Measurements from ENCODE around the gene FNDC3B. TPM values are rescaled to one million over a fixed set of nuclear protein-coding genes. Genes with fewer than 3 reads are reported as not detected.
"Not testable (repeated sequence)": the region's sequence is repeated elsewhere in the genome, so short reads cannot be mapped to it uniquely, and the experiment has no call there.

The FNDC3B gene
- total RNA-seq, 1 donor from 2014 or later: 171 TPM

DNA sequence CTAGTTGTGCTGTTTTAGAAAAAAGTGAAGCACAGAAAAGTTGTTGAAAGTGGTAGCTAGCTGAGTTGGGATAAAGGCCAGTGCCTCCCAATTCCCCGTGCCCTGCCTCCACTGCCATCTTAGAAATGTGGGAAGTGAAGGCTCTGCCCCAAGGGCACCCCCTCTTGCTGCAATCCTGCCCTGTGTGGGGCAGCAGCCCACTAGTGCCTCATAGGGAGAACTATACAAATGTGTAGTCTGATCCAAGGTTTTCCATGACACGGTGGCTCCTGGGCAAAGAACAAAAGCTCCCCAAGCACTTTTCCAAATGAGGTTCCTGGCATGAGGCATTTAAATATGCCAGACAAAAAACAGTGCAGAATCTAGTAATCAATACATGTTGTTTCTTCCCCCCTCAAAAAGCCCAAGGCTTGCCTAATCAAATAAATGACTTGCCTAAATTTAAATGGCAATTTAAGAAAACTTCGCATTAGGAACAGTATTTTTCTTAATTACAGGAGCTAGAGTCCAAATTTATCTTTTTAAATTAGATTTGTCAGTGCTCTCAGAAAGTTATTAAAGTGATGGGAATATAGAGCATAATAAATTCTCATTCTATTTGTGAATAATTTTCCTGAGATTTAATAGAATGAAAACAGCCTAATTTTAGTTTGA lies 325.1 kb downstream of the FNDC3B start:
- intact Hi-C loops (cut with DNase I): no loop called here
- DNase-seq (ENCODE audit: low spot score) (no peak), ATAC-seq (no peak)

DNA sequence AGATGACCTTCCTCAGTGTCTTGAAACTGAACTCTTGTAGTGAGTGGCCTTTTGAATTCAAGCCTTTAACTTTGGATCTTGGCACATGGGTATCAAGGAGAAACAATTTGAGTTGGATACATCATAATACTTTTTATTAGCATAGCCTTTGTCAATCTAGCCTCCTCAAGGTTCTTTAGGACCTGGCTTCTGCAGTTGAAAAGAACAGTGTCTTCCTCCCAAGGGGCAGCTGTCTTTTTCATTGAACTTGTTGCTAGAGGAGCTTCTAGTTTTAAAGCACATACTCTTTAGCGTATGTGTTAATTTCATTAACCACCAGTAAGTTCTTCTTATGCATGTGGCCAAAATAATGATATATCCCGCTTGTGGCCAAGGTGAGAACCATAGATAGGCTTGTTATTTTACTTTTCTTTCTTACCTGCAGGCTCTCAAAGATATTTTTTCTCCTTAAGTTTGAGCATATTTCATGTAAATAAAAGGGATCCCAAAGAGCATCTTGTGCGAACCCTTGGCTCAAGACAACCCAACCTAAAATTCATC lies 325.7 kb downstream of the FNDC3B start:
- DNase-seq (ENCODE audit: low spot score): no peak
- ATAC-seq: no peak
- intact Hi-C loops (cut with DNase I): no loop called here

DNA sequence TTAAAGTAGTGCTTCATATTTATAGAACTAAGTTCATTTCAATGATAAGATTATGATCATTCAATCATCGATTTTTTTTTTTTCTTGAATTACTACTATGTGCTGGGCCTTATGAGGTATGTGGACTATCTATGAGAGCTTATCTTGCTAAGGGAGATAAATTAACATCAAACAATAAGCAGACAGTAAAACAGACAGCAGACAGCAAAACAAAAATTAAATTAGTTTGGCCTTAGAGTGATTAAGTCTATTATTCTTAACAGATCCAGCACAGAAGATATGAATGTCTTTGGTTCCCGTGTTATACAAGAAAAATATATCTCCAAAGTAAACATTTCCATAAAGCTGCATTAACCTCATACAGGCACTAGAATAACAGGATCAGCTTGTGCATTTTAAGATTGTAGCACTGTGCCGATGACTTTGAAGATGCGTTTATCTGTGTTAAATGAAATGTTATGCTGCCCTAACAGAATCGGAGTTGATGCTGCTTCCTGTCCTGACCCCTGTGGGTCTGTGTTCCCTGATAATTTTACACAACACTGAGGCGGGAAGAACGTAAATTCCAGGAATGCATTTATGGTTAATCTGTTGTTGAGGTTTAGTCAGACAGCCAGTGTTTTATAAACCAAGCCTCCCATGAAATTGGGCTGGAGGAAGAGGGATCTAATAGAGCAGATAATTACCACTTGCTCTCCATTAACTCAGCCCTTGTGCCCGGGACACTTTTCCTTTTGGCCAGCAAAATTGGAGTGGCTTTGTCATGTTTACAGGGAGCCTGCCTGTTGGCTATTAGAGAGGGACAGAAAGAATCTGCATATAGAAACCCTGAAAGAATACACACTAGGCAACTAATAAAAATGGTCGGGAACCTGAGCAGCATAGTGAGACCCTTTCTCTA lies 328.1 kb downstream of the FNDC3B start:
- no peak for DNase-seq (ENCODE audit: low spot score)

DNA sequence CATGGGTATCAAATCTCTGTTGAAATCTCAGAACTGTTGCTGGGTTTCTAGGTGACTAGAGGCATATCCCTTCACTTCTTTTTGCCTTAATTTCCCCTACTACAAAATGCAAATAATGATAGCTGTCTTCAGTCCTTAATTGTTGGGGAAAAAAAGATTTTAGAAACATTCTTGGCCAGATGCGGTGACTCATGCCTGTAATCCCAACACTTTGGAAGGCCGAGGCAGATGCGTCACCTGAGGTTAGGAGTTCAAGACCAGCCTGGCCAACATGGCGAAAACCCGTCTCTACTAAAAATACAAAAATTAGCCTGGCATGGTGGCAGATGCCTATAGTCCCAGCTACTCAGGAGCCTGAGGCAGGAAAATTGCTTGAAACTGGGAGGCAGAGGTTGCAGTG lies 329.2 kb downstream of the FNDC3B start:
- intact Hi-C loops (cut with DNase I); ATAC-seq; DNase-seq (ENCODE audit: low spot score): not testable (repeated sequence)

More for the DNA sequence above, 328.1 kb downstream of the FNDC3B start:
- intact Hi-C loops (cut with DNase I): no loop called here
- ATAC-seq: no peak

DNA sequence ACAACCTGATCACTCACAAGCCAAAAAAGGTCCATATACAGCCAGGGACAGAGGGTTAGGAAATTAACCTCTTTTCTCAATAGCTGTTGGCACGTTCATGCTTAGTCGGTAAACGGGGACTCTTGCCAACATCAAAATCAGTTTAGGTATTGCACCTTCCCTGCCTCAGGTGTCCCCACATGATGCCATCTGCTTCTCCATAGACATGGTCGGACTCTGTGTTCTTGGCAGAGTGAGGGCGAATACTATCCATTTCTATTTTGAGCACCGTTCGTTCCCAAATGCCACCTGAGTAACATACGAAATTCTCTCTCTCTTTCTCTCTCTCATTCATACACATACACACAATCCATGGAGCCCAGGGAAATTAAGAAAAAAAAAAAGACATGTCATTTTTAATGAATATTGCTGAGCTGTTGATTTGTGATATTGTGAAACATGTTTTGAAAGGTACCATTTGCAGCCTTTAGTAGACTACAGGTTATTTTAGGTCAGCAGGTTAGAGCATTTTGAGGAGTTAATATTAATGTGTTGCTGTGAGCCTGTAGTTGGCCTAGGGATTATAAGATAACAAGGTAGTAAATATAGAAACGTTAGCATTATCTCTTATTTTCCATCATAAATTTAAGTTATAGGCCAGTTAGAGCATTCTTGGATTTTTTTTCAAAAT lies 330.3 kb downstream of the FNDC3B start:
- ATAC-seq: no peak
- intact Hi-C loops (cut with DNase I): no loop called here

DNA sequence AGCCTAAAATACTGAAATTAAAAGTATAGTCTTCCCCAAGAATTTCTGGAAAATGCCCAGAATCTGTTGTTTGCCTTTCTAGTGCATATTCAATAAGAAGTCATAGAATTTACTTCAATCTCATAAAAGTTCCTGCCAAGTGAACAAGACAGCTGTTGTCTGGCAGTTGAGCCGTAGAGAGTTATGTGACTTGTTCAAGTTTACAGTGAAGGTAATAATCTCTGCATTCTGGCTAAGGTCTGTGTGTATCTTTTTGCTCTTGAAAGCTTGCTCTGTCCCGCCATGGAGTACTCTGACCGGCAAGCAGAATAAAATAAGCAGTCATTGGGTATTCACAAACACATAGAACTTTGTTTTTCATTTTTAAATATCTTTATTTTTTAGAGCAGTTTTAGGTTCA lies 331.0 kb downstream of the FNDC3B start:
- no peak for ATAC-seq
- intact Hi-C loops (cut with DNase I): no loop called here
- no peak for DNase-seq (ENCODE audit: low spot score)

More for the DNA sequence above, 330.3 kb downstream of the FNDC3B start:
- DNase-seq (ENCODE audit: low spot score): no peak

DNA sequence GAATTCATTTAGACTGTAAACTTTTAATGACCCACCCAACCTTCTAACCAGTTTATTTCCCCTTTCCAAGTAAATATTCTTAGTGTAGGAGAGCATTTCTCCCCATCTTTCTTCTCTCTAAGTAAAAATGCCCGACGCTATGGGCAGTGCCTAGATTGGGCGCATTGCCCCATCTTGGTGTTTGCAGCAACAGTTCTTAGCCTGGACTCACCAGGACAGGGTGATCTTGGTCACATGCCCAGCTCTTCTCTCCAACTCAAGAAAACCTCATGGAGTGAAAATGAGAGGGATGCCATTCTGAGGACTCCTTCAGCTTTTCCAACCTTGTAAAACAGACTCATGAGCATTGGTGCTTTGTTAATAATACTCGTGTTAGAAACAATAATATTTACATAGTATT lies 332.2 kb downstream of the FNDC3B start:
- DNase-seq (ENCODE audit: low spot score) (no peak), ATAC-seq (no peak)
- intact Hi-C loops (cut with DNase I): no loop called here

DNA sequence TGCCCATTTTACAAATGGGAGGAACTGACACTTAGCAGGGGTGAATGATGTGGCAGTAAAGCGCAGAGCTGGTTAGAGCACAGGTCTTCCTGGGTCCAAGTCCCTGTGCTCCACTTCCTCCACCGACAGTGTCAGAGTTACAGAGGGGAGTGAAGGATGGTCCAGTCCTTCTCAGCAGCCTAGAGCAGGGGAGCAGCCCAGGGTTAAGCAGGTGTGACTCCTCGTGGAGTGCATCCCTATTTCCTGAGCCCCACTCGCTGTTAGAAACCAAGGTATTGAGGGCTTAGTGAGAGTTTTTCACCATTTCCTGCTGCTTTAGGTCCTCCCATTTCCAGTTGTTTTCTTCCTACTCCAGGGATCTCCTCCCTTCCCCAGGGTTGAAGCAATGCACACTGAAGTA lies 333.5 kb downstream of the FNDC3B start:
- ATAC-seq: no peak
- intact Hi-C loops (cut with DNase I): no loop called here
- DNase-seq (ENCODE audit: low spot score): no peak

DNA sequence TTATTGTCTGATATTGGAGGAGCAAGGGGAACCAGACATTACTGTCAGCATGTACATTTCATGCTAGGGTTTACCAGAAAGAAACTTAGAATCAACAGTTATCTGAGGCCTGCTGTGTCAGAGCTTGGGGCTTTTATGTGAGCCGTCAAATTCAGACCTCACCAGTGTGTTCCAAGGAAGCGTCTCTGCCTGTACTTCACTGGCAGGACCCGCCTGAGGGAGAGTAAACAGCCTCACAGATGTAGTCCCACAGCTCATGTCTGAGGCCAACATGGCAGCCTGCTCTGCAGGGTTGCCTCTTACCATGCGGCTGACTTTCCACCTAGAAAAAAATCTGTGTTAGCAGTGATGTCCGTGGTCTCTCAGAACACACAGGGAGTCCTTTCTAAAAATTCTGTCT lies 334.5 kb downstream of the FNDC3B start:
- intact Hi-C loops (cut with DNase I): no loop called here
- ATAC-seq (no peak), DNase-seq (ENCODE audit: low spot score) (no peak)

DNA sequence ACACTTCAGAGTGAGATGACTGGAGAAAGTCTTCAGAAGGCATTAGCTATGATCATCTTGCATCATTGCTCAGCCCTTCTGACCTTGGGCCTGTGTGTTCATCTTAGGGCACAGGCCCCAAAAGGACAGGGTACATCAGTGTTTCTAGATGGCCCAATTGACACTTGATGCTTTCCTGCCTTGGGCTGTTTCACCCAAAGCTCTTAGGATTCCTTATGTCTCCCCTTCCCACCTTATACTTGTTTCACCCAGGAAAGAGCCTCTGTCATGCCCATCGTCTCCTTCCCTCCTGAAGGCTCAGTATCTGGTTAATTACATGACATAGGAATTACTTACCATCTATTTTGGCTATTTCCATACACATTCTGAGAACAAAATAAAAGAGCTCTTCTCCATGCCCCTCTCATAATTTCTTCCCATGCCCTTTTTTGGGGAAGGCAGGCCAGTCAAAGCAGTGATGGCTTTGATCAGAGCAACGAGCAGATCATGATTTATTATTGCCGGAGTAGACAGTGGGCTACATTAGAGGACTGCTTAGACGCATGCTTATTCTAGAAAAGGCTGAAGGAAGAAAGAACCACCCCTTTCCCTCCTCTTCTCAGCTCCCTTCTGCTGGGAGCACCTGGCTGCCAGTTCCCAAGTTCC lies 335.9 kb downstream of the FNDC3B start:
- ATAC-seq (no peak), DNase-seq (ENCODE audit: low spot score) (no peak)
- intact Hi-C loops (cut with DNase I): no loop called here

DNA sequence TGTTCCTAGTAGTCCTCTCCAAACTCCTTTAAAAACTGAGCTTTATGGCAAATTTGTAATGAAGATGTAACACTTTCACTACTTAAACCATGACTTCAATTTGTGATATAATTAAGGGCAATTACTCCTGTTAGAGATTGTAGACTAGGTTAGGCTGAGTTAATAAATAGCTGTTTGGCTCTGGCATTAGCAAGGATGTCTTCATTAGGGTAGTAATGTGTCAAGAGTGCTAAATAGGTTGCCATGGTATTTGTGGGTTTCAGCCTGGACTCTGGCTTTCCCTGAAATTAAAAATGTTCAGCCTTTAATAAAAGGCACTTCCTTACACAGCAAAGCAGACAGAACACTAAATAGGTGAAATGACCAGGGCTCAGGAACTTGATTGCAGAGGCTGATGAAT lies 337.0 kb downstream of the FNDC3B start:
- ATAC-seq: no peak
- no peak for DNase-seq (ENCODE audit: low spot score)
- intact Hi-C loops (cut with DNase I): no loop called here

DNA sequence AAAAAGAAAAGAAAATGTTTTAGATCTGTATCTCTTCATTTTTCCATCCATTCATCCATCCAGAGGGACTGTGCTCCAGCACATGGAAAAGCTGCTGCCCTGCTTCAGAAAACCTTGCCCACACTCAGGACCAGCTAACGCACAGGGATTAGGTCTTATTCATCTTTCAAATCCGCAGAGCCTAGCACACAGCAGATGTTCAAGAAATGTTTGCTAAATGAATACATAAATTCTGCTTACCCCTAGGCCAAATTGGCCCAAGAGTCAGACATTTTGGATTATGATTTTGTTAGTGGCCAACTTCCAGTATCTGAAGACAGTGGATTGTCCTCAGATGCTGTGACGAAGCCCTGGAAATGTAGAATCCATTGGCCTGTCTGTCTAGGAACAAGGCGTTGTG lies 337.5 kb downstream of the FNDC3B start:
- intact Hi-C loops (cut with DNase I): no loop called here

DNA sequence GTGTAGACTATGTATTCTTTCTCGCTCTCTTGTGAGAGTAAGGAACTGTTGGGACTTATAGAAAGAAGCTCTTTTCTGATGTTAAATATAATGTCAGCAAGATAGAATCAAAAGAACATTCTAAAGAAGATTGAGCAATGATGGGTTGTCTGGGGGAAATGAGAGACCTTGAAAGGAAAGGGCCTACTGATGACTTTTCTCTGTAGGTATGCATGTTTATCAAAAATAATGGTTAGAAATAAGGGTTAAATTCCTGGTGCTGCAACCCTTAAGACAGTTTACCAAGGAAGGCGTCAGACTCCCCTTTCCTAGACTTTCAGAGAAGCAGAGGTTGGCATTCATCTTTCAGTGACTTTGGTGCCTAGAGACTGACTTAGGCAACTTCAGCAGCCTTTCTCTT lies 339.1 kb downstream of the FNDC3B start:
- intact Hi-C loops (cut with DNase I): no loop called here
- no peak for DNase-seq (ENCODE audit: low spot score)
- ATAC-seq: no peak

More for the DNA sequence above, 337.5 kb downstream of the FNDC3B start:
- DNase-seq (ENCODE audit: low spot score) (no peak), ATAC-seq (no peak)

DNA sequence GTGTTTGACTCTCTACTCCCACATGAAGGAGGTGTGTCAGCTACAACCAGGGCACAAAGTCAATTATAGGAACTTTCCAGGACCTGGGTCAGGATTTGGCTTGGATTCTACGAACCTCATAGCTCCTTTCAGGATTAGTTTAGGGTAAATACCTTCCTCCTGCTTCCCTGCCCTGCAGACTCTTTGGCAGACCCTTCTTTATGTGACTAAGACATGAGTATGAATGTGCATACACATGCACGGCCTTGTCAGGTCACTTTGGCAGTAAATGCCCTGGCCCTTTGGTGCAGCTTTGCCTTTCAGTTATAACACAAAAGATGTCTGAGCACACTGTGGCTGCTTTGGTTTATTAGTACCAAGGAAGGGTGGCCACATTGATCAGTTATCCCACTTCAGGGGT lies 340.0 kb downstream of the FNDC3B start:
- DNase-seq (ENCODE audit: low spot score) (no peak), ATAC-seq (no peak)
- intact Hi-C loops (cut with DNase I): no loop called here

DNA sequence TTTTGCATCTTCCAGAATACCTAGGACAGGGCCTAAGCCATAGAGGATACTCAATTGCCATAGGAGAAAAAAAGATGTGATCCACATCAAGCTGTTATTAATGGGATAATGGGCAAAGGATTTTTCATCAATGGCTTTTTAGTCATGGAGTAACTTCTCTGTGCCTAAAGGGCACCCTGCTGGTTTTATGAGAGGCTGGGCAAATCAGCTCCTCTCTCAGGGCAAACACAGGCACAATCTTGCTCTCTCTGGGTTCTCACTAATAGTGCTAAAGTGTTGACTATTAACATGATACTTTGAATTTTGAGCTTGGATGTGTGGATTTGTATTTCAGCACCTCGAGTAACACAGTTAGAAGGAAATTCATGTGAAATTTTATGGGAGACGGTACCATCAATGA lies 341.3 kb downstream of the FNDC3B start:
- no peak for DNase-seq (ENCODE audit: low spot score)
- no peak for ATAC-seq
- intact Hi-C loops (cut with DNase I): no loop called here

DNA sequence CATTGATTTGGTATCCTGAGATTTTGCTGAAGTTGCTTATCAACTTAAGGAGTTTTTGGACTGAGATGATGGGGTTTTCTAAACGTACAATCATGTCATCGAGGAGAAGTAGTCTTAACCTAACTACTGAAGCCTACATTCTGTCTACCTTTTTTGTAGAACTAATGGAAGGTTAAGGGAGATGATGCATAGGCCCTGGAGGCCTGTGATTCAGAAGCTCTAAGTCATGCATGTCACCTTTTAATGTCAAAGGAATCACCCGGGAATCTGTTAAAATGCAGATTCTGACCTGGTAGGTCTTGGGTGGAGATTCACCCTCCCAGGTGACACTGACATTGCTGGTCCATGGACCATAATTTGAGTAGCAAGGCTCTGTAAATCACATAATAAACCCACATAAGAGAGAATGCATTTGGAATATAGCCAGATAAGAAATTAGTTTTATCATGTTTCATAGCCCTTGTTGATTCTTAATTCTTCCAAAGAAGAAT lies 344.0 kb downstream of the FNDC3B start:
- intact Hi-C loops (cut with DNase I): no loop called here
- ATAC-seq: no peak
- DNase-seq (ENCODE audit: low spot score): no peak

DNA sequence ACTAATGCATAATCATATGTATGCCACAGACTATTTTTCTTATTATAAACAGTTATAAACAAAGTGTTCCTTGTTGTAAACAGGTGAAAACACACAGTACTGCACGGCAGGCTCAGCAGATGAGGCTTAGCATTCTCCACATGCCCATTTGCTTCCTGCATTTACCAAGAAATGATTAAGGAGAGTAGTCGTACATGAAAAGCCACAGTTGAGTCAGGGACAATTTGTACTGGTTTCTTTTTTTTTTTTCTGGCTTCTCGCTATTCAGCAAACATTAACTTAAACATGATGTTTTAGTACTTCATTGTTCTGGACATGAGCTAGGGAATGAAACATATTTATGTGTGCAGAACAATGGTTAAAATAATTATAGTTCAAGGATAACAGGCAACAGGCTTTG lies 345.5 kb downstream of the FNDC3B start:
- ATAC-seq (no peak), DNase-seq (ENCODE audit: low spot score) (no peak)
- intact Hi-C loops (cut with DNase I): no loop called here

DNA sequence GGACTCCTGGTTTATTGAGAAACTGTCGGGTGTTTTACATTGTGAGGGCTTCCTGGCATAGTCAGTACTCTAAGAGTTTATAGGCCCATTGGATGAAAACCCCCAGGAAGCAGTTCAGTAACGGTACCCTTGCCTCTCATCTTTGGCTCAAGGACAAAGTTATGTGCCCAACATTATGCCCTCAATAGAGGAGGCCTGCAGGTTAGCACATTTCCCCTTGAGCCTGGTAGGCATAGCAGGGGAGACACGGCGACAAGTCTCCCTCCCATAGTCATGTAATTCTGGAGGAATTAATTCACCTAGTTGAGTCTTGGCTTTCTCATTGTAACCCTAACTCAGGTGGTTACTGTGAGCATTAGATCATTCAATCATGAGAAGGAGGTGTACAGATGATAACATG lies 348.4 kb downstream of the FNDC3B start:
- intact Hi-C loops (cut with DNase I): no loop called here
- ATAC-seq (no peak), DNase-seq (ENCODE audit: low spot score) (no peak)

DNA sequence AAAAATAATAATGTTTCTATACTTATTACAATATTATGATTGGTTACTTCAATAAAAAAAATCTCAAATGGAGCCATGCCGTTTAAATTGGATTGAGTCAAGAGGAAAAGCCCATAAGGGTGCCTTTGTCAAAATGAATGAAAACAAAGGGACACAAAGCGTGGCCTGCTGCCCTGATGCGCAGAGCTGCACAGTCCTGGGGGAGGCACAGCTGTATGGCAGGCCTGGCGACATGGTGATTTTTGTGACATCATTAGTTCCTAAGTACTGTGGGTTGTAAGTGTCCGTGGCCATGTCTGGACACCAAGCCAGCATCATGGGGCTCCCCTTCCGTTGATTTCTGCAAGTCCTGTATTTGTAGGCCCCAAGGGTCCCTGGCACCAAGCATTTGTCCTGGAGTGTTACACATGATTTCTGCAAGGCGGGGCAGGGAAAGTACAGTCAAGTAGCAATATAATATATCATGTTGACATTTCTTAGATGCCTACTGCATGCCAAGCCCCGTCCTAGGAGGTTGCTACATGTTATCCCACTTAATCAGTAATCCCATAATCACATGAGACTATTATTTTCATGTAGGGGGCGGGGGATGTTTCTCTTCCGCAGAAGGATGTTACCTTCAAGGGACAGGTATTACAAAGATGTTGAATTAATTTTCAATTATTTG lies 349.2 kb downstream of the FNDC3B start:
- ATAC-seq (no peak), DNase-seq (ENCODE audit: low spot score) (no peak)
- intact Hi-C loops (cut with DNase I): no loop called here
